K562 (cell line): Measurements from ENCODE around the gene PFKFB2. TPM values are rescaled to one million over a fixed set of nuclear protein-coding genes. Genes with fewer than 3 reads are reported as not detected.

ENCODE experiments used
- NCOA2 ChIP-seq, 2 experiments: fragments of 450-650 bp; IDR thresholded peaks; 2 replicates each; pipeline ENCODE4 v1.6.1; 2018; ENCODE audit warnings: mild to moderate bottlenecking in 2 of 2, moderate library complexity in 1 of 2; ENCODE audit not compliant: partially characterized antibody in 2 of 2
- PPARD ChIP-seq: fragments of 250-450 bp; sonication (Bioruptor Pico); IDR thresholded peaks from 2 replicates; pipeline ENCODE4 v1.8.0; 2022; ENCODE audit warnings: inconsistent platforms, mild to moderate bottlenecking, moderate library complexity
- PRMT5 ChIP-seq: sonication (generic); formaldehyde crosslinking; IDR thresholded peaks from 2 replicates; pipeline ENCODE4 v1.5.0; 2020; ENCODE audit warnings: missing genetic modification reagents
- RBM15 ChIP-seq: fragments of 200-400 bp; formaldehyde crosslinking; IDR thresholded peaks from 2 replicates; pipeline ENCODE4 v1.6.1; 2018; ENCODE audit warnings: mild to moderate bottlenecking, low read length, moderate library complexity; ENCODE audit not compliant: insufficient read depth
- RFX5 ChIP-seq: IDR thresholded peaks from 2 replicates; pipeline ENCODE4 v1.6.1; 2011; ENCODE audit warnings: low read depth, mild to moderate bottlenecking, improper control_type of control experiment, low read length
- SLC30A9 ChIP-seq: fragments of 250-450 bp; sonication (Bioruptor Pico); IDR thresholded peaks from 2 replicates; pipeline ENCODE4 v1.8.0; 2022; ENCODE audit warnings: mild to moderate bottlenecking, moderate library complexity
- SMAD4 ChIP-seq: fragments of 250-450 bp; sonication (Bioruptor Pico); conservative IDR thresholded peaks from 2 replicates; pipeline ENCODE4 v1.8.0; 2021; ENCODE audit warnings: inconsistent platforms, mild to moderate bottlenecking, moderate library complexity
- SP1 ChIP-seq: sonication (generic); formaldehyde crosslinking; IDR thresholded peaks from 2 replicates; pipeline ENCODE4 v1.8.1; 2022; ENCODE audit warnings: mild to moderate bottlenecking, missing genetic modification reagents
- SRSF7 ChIP-seq: fragments of 200-400 bp; formaldehyde crosslinking; optimal IDR thresholded peaks from 2 replicates; pipeline ENCODE3; 2017; ENCODE audit warnings: mild to moderate bottlenecking, low read depth, low read length
- ZFP36 ChIP-seq: fragments of 150-350 bp; IDR thresholded peaks from 2 replicates; pipeline ENCODE4 v1.6.1; 2018; ENCODE audit warnings: low read length, low read depth; ENCODE audit not compliant: partially characterized antibody
- ZMIZ1 ChIP-seq, 2 experiments: fragments of 150-350 bp in 1 of 2; IDR thresholded peaks; 2 replicates each; pipeline ENCODE4 v1.6.1; 2012 to 2016; ENCODE audit warnings: low read depth in 2 of 2, low read length in 2 of 2, mild to moderate bottlenecking in 1 of 2, moderate library complexity in 1 of 2
- ZNF224 ChIP-seq: sonication (generic); formaldehyde crosslinking; IDR thresholded peaks from 2 replicates; pipeline ENCODE4 v1.8.0; 2022; ENCODE audit warnings: mild to moderate bottlenecking, missing genetic modification reagents
- ZNF398 ChIP-seq: fragments of 250-450 bp; sonication (Bioruptor Pico); IDR thresholded peaks from 2 replicates; pipeline ENCODE4 v1.8.0; 2021; ENCODE audit warnings: moderate library complexity, mild to moderate bottlenecking, inconsistent platforms
- ZNF584 ChIP-seq: fragments of 200-800 bp; sonication (Bioruptor generic); IDR thresholded peaks from 2 replicates; pipeline ENCODE4 v1.6.1; 2016; ENCODE audit warnings: low read depth, mild to moderate bottlenecking, missing genetic modification characterization, missing compliant biosample characterization
- ZNF75A ChIP-seq: fragments of 450-650 bp; formaldehyde crosslinking; IDR thresholded peaks from 2 replicates; pipeline ENCODE4 v1.4.0; 2020; ENCODE audit warnings: mild to moderate bottlenecking
- ZNF778 ChIP-seq: fragments of 450-650 bp; formaldehyde crosslinking; IDR thresholded peaks from 2 replicates; pipeline ENCODE4 v1.4.0; 2020; ENCODE audit warnings: mild to moderate bottlenecking, moderate library complexity
- polyA plus RNA-seq, 8 experiments: library from polyadenylated mRNA; depleted of rRNA in 4 of 8; stranded (reverse) in 5 of 8; unstranded in 3 of 8; fragments of >200 nt; fragmentation: Nextera tagmentation in 2 of 8; fragmentation: Illumina TruSeq in 1 of 8; extraction: Ambion mirVana in 2 of 8; extraction: Trizol in 1 of 8; gene quantifications; 2 replicates each; pipeline versions ENCODE4 v1.2.1 to v1.2.3, GENCODE V29; 2011 to 2014; ENCODE audit warnings: inconsistent platforms in 1 of 8, missing spikeins in 1 of 8
- total RNA-seq, 7 experiments: library from RNA; depleted of rRNA in 6 of 7; stranded (reverse); fragments of >200 nt in 6 of 7; fragmentation: Illumina TruSeq in 2 of 7; extraction: Trizol in 2 of 7; gene quantifications; 2 replicates each; pipeline versions ENCODE4 v1.2.1 to v1.2.3, GENCODE V29; 2011 to 2021; ENCODE audit warnings: low replicate concordance in 1 of 7

The PFKFB2 gene
- total and polyA plus RNA-seq, 9 of the 15 experiments (the other 6 are each of a cell fraction or from before 2014, with no cell fraction given): 6.9 to 26.0 (median 16.4) TPM

DNA sequence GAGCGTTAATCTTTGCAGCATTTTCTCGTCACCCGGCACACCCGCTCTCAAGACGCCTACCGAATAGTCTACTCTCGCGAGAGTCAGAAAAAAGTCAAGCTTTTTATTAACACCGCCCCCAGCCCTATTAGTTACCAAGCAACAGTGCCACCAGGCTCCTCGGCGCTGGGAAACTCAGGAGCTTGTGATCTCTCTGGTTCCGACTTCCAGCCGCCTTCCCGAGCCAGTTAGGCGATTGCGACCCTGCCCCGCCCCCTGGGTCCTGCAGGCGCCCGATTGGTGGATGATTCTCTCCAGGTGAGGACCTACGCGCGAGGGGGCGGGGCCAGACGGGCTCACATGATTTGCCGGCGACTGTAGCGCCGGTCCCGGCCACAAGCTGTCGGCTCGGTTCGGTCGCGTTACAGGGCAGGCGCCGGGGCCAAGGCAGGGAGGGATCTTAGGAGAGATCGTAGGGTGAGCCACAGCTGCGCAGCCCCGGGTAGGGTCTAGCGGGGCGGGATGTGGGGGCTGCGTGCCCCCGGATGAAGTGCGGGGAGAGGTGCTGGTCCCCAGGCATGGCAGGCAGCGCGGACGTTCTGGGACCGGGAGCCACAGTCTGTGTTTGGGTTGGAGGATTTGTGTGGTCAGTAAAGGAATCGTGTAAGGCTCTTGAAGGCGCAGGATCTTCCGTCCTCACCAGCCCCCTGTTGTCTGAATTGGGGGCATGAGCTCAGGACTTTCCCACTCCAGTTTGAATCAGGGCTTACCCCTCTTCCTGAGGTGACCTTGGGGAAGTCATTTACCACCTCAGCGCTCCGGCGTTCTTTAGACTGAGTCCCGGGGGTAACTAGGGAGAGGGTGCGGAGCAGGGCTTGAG, at the start of gene PFKFB2 (continued):
- TF ChIP-seq ZNF398 (CRISPR knock-in tag) (no peak), ZNF584 (CRISPR knock-in tag) (peak; percentile 9; the same call in 1 of the 2 replicates), SLC30A9 (CRISPR knock-in tag) (no peak), ZFP36 (peak; percentile 46), SRSF7 (no peak), RFX5 (no peak), ZNF778 (CRISPR knock-in tag) (no peak), ZNF75A (CRISPR knock-in tag) (no peak; the same call in 1 of the 2 replicates), SP1 (CRISPR knock-in tag) (peak; percentile 99), PPARD (CRISPR knock-in tag) (no peak), NCOA2 (IDR thresholded peaks at IDR 0.05; ENCODE audit: partially characterized antibody in 2 of 2) (no peak), RBM15 (no peak), SMAD4 (CRISPR knock-in tag) (peak; percentile 93), PRMT5 (CRISPR knock-in tag) (no peak), ZNF224 (CRISPR knock-in tag) (0 out of 2 replicates have a peak, but pooled peaks have one; percentile 40), ZMIZ1 (IDR thresholded peaks at IDR 0.05; ENCODE audit: low read depth in 2 of 2, low read length in 2 of 2) (peak in 1 of 2 experiments; percentile 74; a peak in 2 of 4 replicates)
